HCT116 (cell line): ENCODE data around the gene ABTB2. TPM values are rescaled to one million over a fixed set of nuclear protein-coding genes. Genes with fewer than 3 reads are reported as not detected.

Experiments
- ATAC-seq: fragments of 200-7000 bp; cut with Tn5 transposase; 2 replicates; pipeline ENCODE4 v1.9.1; 2020; ENCODE audit warnings: mild to moderate bottlenecking, moderate library complexity
- BruUV-seq: library from RNA; stranded (reverse); fragments of 400-500 nt; replicated peaks from 2 replicates; lab custom pipeline; 2021; lab: Mats Ljungman, UMichigan
- CTCF ChIA-PET: fragments of 300-600 bp; sonication (Branson Sonifier 250); formaldehyde crosslinking; loops from one replicate; lab custom pipeline; 2021; ENCODE audit warnings: antibody characterized with exemption; lab: Charles Lee
- POLR2A ChIA-PET: fragments of 300-600, 350-600 bp; sonication (Branson Sonifier 250); formaldehyde crosslinking; loops from one replicate; lab custom pipeline; 2021; ENCODE audit warnings: antibody characterized with exemption; lab: Charles Lee
- RAD21 ChIA-PET, 2 experiments: fragments of 300-600 bp; sonication (Branson Sonifier 250); formaldehyde crosslinking; loops; one replicate each; lab custom pipeline; 2023; ENCODE audit warnings: low total read pairs in 2 of 2; ENCODE audit not compliant: uncharacterized antibody in 2 of 2, unreplicated experiment in 2 of 2, low non-redundant PET in 1 of 2; lab: Charles Lee
- DNase-seq: peaks from one replicate; pipeline ENCODE4 v3.0.0-alpha.2; 2010; ENCODE audit warnings: low read depth, low spot score
- H2AFZ ChIP-seq: fragments of 200-600 bp; shearing (Covaris generic), sonication (generic); 2 replicates; pipeline ENCODE4 v1.6.1; 2017; ENCODE audit warnings: low read depth, mixed run types, mixed read lengths, antibody characterized with exemption, low read length; ENCODE audit not compliant: poor library complexity, severe bottlenecking
- H3K27ac ChIP-seq: 2 replicates; pipeline ENCODE4 v1.5.1; 2012; ENCODE audit warnings: low read depth, low read length
- H3K27me3 ChIP-seq: fragments of 200-600 bp; sonication (generic); 2 replicates; pipeline ENCODE4 v1.6.1; 2016; ENCODE audit warnings: mixed run types, low read length, mixed read lengths; ENCODE audit not compliant: insufficient read depth
- H3K36me3 ChIP-seq, 2 experiments: fragments of 200-500 bp in 1 of 2; fragments of 200-600 bp in 1 of 2; sonication (Bioruptor generic) in 1 of 2; sonication (generic) in 1 of 2; 2 replicates each; pipeline versions ENCODE4 v1.5.1 to v1.6.1; 2014 to 2016; ENCODE audit warnings: low read length in 2 of 2, inconsistent platforms in 1 of 2, mixed read lengths in 1 of 2, mixed run types in 1 of 2; ENCODE audit not compliant: insufficient read depth in 2 of 2, control insufficient read depth in 1 of 2
- H3K4me1 ChIP-seq, 2 experiments: fragments of 200-600 bp in 1 of 2; sonication (generic) in 1 of 2; 2 replicates each; pipeline versions ENCODE4 v1.5.1 to v1.6.1; 2012 to 2017; ENCODE audit warnings: low read length in 2 of 2, inconsistent platforms in 1 of 2, mild to moderate bottlenecking in 1 of 2, mixed read lengths in 1 of 2, mixed run types in 1 of 2, moderate library complexity in 1 of 2; ENCODE audit not compliant: insufficient read depth in 2 of 2, control insufficient read depth in 1 of 2
- H3K4me2 ChIP-seq: fragments of 200-600 bp; sonication (generic); 2 replicates; pipeline ENCODE4 v1.6.1; 2017; ENCODE audit warnings: mixed run types, low read length, mixed read lengths
- H3K4me3 ChIP-seq, 2 experiments: fragments of 200-600 bp in 1 of 2; sonication (generic) in 1 of 2; replicated peaks in 1 of 2; 2 replicates each; pipeline ENCODE4 v1.5.1; 2011 to 2016; ENCODE audit warnings: low read length in 2 of 2, control low read depth in 1 of 2, low read depth in 1 of 2, mild to moderate bottlenecking in 1 of 2, mixed read lengths in 1 of 2, mixed run types in 1 of 2
- H3K79me2 ChIP-seq: fragments of 200-600 bp; sonication (generic); 2 replicates; pipeline ENCODE4 v1.6.1; 2017; ENCODE audit warnings: mild to moderate bottlenecking, mixed run types, low read length, moderate library complexity, mixed read lengths; ENCODE audit not compliant: insufficient read depth
- H3K9ac ChIP-seq: fragments of 200-600 bp; sonication (generic); 2 replicates; pipeline ENCODE4 v1.6.1; 2016; ENCODE audit warnings: low read length, mixed read lengths
- H3K9me2 ChIP-seq: fragments of 200-600 bp; sonication (generic), shearing (Covaris generic); 2 replicates; pipeline ENCODE4 v1.6.1; 2017; ENCODE audit warnings: mixed run types, mild to moderate bottlenecking, moderate library complexity; ENCODE audit not compliant: insufficient read depth
- H3K9me3 ChIP-seq, 2 experiments: fragments of 200-500 bp in 1 of 2; fragments of 200-600 bp in 1 of 2; sonication (Bioruptor generic) in 1 of 2; sonication (generic) in 1 of 2; 2 replicates each; pipeline ENCODE4 v1.6.1; 2014 to 2017; ENCODE audit warnings: low read length in 2 of 2, mixed read lengths in 2 of 2, inconsistent platforms in 1 of 2, low read depth in 1 of 2, mild to moderate bottlenecking in 1 of 2, mixed run types in 1 of 2, moderate library complexity in 1 of 2; ENCODE audit not compliant: control insufficient read depth in 1 of 2, insufficient read depth in 1 of 2
- H4K20me1 ChIP-seq: fragments of 200-600 bp; sonication (generic), shearing (Covaris generic); 2 replicates; pipeline ENCODE4 v1.6.1; 2017; ENCODE audit warnings: mixed run types, mild to moderate bottlenecking, moderate library complexity; ENCODE audit not compliant: insufficient read depth
- EGR1 ChIP-seq: IDR thresholded peaks from 2 replicates; pipeline ENCODE4 v1.6.1; 2012; ENCODE audit warnings: low read depth
- EZH2 ChIP-seq: fragments of 200-600 bp; sonication (generic); IDR thresholded peaks from 2 replicates; pipeline ENCODE4 v1.6.1; 2017; ENCODE audit warnings: antibody characterized with exemption, mixed run types
- EZH2phosphoT487 ChIP-seq: fragments of 200-600 bp; IDR thresholded peaks from 2 replicates; pipeline ENCODE4 v1.6.1; 2018; ENCODE audit warnings: antibody characterized with exemption, borderline replicate concordance
- FOSL1 ChIP-seq: IDR thresholded peaks from 2 replicates; pipeline ENCODE4 v1.6.1; 2012; ENCODE audit warnings: low read depth
- POLR2A ChIP-seq: IDR thresholded peaks from 2 replicates; pipeline ENCODE4 v1.7.0; 2011; ENCODE audit warnings: borderline replicate concordance; ENCODE audit not compliant: insufficient read depth, insufficient read length; ENCODE audit errors: extremely low read depth
- POLR2AphosphoS5 ChIP-seq: IDR thresholded peaks from 2 replicates; pipeline ENCODE4 v1.6.1; 2011; ENCODE audit warnings: mild to moderate bottlenecking, low read depth, low read length, moderate library complexity
- RAD21 ChIP-seq: IDR thresholded peaks from 2 replicates; pipeline ENCODE4 v1.6.1; 2012; ENCODE audit warnings: low read depth, mild to moderate bottlenecking
- SIN3A ChIP-seq: IDR thresholded peaks from 2 replicates; pipeline ENCODE4 v1.6.1; 2012; ENCODE audit warnings: low read depth
- SP1 ChIP-seq: IDR thresholded peaks from 2 replicates; pipeline ENCODE4 v1.6.1; 2012; ENCODE audit warnings: low read depth
- TCF7L2 ChIP-seq: IDR thresholded peaks from 2 replicates; pipeline ENCODE4 v1.7.0; 2011; ENCODE audit warnings: borderline replicate concordance, inconsistent platforms; ENCODE audit not compliant: insufficient read depth, insufficient read length; ENCODE audit errors: extremely low read depth
- ZFX ChIP-seq: fragments of 450-650 bp; IDR thresholded peaks from 2 replicates; pipeline ENCODE4 v1.6.1; 2017
- intact Hi-C: fragments of 100-400 bp; cut with micrococcal nuclease; formaldehyde crosslinking; loops from 2 replicates; pipeline ENCODE4 v1.10.0; 2022
- total RNA-seq: library from RNA; stranded (reverse); gene quantifications from one replicate; pipeline ENCODE4 v1.2.1, GENCODE V29; 2021; ENCODE audit not compliant: unreplicated experiment
- TF ChIP-seq, protein P1 (sequence below): IDR thresholded peaks from 2 replicates; pipeline ENCODE4 v1.6.1; 2012; ENCODE audit warnings: low read depth
- TF ChIP-seq, protein P2 (sequence below): IDR thresholded peaks from 2 replicates; pipeline ENCODE4 v1.6.1; 2011; ENCODE audit warnings: mild to moderate bottlenecking, low read length, moderate library complexity; ENCODE audit not compliant: insufficient replicate concordance; ENCODE audit errors: extremely low read depth
- TF ChIP-seq, protein P3 (sequence below): IDR thresholded peaks from 2 replicates; pipeline ENCODE4 v1.6.1; 2012
- TF ChIP-seq, protein P4 (sequence below): IDR thresholded peaks from 2 replicates; pipeline ENCODE4 v1.6.1; 2012

ABTB2 gene
- total RNA-seq, 1 experiment from 2014 or later, result 6.8 TPM

DNA sequence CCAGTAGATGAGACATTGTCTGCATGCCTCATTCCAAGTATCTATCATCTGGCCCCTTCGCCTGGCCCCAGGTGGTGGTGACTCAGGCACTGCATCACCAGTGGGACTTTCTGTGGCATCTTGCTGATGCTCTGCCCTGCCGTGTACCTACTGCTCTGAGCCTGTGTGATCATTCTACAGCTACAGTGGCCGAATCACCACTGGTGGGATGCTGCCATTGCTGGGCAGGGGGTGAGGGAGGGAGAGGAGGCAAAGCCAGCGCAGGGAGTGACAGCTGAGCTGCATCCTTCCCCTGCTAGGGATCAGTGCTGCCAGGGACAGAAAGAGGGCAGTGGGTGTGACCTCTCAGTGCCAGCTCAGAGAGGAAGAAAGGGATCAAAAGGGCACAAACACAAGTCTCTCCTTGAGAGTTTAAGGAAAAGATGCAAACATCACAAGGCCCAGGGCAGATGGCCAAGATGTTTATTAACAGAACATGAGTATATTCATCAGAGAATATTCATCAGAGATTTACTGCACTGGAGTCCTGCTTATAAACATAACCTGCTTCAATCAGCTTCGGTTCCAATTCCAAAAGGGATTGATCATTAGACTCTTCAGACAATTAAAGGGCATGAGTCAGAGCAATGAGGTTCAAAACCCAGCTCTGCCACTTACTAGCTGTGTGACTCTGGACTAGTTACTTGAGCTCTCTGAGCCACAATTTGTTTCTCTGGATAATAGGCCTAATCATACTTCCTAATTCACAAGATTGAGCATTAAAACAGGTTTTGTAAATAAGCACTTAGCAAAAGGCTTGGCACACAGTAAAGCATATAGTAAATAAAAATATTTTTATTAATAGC, 142.6 kb downstream of the ABTB2 start (continued):
- TF ChIP-seq EZH2phosphoT487, result no peak
- TF ChIP-seq, protein P1, sequence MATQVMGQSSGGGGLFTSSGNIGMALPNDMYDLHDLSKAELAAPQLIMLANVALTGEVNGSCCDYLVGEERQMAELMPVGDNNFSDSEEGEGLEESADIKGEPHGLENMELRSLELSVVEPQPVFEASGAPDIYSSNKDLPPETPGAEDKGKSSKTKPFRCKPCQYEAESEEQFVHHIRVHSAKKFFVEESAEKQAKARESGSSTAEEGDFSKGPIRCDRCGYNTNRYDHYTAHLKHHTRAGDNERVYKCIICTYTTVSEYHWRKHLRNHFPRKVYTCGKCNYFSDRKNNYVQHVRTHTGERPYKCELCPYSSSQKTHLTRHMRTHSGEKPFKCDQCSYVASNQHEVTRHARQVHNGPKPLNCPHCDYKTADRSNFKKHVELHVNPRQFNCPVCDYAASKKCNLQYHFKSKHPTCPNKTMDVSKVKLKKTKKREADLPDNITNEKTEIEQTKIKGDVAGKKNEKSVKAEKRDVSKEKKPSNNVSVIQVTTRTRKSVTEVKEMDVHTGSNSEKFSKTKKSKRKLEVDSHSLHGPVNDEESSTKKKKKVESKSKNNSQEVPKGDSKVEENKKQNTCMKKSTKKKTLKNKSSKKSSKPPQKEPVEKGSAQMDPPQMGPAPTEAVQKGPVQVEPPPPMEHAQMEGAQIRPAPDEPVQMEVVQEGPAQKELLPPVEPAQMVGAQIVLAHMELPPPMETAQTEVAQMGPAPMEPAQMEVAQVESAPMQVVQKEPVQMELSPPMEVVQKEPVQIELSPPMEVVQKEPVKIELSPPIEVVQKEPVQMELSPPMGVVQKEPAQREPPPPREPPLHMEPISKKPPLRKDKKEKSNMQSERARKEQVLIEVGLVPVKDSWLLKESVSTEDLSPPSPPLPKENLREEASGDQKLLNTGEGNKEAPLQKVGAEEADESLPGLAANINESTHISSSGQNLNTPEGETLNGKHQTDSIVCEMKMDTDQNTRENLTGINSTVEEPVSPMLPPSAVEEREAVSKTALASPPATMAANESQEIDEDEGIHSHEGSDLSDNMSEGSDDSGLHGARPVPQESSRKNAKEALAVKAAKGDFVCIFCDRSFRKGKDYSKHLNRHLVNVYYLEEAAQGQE, result no peak
- TF ChIP-seq POLR2A, result no peak
- TF ChIP-seq, all 23 proteins: peak for 8

DNA sequence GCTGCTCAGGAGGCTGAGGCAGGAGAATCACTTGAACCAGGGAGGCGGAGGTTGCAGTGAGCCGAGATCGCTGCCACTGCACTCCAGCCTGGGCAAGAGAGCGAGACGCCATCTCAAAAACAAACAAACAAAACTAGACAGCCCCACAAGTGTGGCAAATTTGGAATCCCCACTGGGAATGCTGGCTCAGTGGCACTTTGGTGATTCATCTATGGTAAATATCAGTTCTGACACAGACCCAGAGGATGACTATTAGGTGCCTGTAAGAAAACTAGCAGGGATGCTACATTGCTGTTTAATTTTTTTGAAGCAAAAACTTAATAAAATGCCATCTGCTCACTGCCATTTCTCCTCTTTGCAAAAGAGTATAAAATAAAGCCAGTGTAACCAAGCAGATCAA, 144.4 kb downstream of the ABTB2 start:
- Histone ChIP-seq H3K36me3 (no peaks in the 10 kb centered on the region), H3K9me3 (no peaks in the 10 kb centered on the region), H3K4me1 (peaks cover 34 to 54% of the 10 kb centered on the region in 2 experiments), H3K4me2 (peak overlapping the region; percentile 30; the same call in 1 of the 2 replicates), H4K20me1 (no peaks in the 10 kb centered on the region), H3K27ac (no peak overlapping the region), H2AFZ (no peak overlapping the region), H3K27me3 (no peaks in the 10 kb centered on the region), H3K9me2 (no peaks in the 10 kb centered on the region), H3K4me3 (no peak overlapping the region), H3K9ac (no peak overlapping the region), H3K79me2 (no peaks in the 10 kb centered on the region)
- no peak for ATAC-seq
- CTCF ChIA-PET, result no interaction called here
- intact Hi-C loops, result no loop called here
- DNase-seq, result no peak
- RAD21 ChIA-PET, result no interaction called here
- POLR2A ChIA-PET, result no interaction called here
- no TSS peak for BruUV-seq
- no peak for TF ChIP-seq SP1
- TF ChIP-seq FOSL1, result no peak
- TF ChIP-seq ZFX, result no peak
- TF ChIP-seq EZH2, result no peak
- TF ChIP-seq SIN3A, result no peak
- no peak for TF ChIP-seq POLR2AphosphoS5
- no peak for TF ChIP-seq EGR1
- no peak for TF ChIP-seq RAD21
- TF ChIP-seq, protein P1, result no peak
- TF ChIP-seq, protein P2, sequence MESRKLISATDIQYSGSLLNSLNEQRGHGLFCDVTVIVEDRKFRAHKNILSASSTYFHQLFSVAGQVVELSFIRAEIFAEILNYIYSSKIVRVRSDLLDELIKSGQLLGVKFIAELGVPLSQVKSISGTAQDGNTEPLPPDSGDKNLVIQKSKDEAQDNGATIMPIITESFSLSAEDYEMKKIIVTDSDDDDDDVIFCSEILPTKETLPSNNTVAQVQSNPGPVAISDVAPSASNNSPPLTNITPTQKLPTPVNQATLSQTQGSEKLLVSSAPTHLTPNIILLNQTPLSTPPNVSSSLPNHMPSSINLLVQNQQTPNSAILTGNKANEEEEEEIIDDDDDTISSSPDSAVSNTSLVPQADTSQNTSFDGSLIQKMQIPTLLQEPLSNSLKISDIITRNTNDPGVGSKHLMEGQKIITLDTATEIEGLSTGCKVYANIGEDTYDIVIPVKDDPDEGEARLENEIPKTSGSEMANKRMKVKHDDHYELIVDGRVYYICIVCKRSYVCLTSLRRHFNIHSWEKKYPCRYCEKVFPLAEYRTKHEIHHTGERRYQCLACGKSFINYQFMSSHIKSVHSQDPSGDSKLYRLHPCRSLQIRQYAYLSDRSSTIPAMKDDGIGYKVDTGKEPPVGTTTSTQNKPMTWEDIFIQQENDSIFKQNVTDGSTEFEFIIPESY, result no peak
- TF ChIP-seq TCF7L2, result no peak
- TF ChIP-seq, protein P3, sequence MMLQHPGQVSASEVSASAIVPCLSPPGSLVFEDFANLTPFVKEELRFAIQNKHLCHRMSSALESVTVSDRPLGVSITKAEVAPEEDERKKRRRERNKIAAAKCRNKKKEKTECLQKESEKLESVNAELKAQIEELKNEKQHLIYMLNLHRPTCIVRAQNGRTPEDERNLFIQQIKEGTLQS, result no peak
- TF ChIP-seq, protein P4, sequence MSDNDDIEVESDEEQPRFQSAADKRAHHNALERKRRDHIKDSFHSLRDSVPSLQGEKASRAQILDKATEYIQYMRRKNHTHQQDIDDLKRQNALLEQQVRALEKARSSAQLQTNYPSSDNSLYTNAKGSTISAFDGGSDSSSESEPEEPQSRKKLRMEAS, result no peak
